HepG2 (cell line): ENCODE data around the gene CAMSAP3. TPM values are rescaled to one million over a fixed set of nuclear protein-coding genes. Genes with fewer than 3 reads are reported as not detected.

Experiments
- ATAC-seq: fragments of 200-7000 bp; cut with Tn5 transposase; 3 replicates; pipeline ENCODE4 v1.9.1; 2020; ENCODE audit warnings: mild to moderate bottlenecking, moderate library complexity
- BruUV-seq: library from RNA; stranded (reverse); fragments of 400-500 nt; replicated peaks from 2 replicates; lab custom pipeline; 2021; lab: Mats Ljungman, UMichigan
- CTCF ChIA-PET: fragments of 300-600 bp; formaldehyde crosslinking; extraction: SDS; loops from one replicate; lab custom pipeline; 2021; ENCODE audit warnings: low total read pairs, inconsistent platforms, low intra/inter-chr PET ratio; lab: Yijun Ruan, JAX
- POLR2A ChIA-PET: fragments of 350-600 bp; sonication (Branson Sonifier 250); formaldehyde crosslinking; loops from one replicate; lab custom pipeline; 2020; ENCODE audit warnings: antibody characterized with exemption, inconsistent platforms; lab: Yijun Ruan, JAX
- DNase-seq: peaks from one replicate; pipeline ENCODE4 v3.0.0-alpha.2; 2015; ENCODE audit warnings: low spot score
- FAIRE-seq: peaks from 3 replicates; lab custom pipeline; 2011; peaks lifted over from hg19 to GRCh38; lab: Jason Lieb, UNC
- H2AFZ ChIP-seq: one replicate; pipeline ENCODE4 v1.6.1; 2011; ENCODE audit warnings: low read length, inconsistent platforms
- H3K27ac ChIP-seq: fragments of 300-600 bp; 3 replicates; pipeline ENCODE4 v1.8.0; 2011; ENCODE audit warnings: mixed run types, mild to moderate bottlenecking, mixed read lengths, low read length, inconsistent platforms; ENCODE audit not compliant: insufficient read depth; ENCODE audit errors: extremely low read length
- H3K27me3 ChIP-seq, 2 experiments: fragments of 200-600 bp in 1 of 2; 2 replicates in 1 of 2; 3 replicates in 1 of 2; pipeline versions ENCODE4 v1.6.0 to v1.8.0; 2011; ENCODE audit warnings: low read length in 2 of 2, mild to moderate bottlenecking in 2 of 2, moderate library complexity in 2 of 2, inconsistent platforms in 1 of 2; ENCODE audit not compliant: insufficient read depth in 2 of 2, control insufficient read depth in 1 of 2
- H3K36me3 ChIP-seq, 2 experiments: fragments of 200-600 bp in 1 of 2; replicated peaks in 1 of 2; 2 replicates in 1 of 2; 3 replicates in 1 of 2; pipeline versions ENCODE4 v1.5.1 to v1.8.0; 2011; ENCODE audit warnings: low read length in 2 of 2, inconsistent platforms in 1 of 2; ENCODE audit not compliant: insufficient read depth in 2 of 2, control insufficient read depth in 1 of 2
- H3K4me1 ChIP-seq: 2 replicates; pipeline ENCODE4 v1.5.1; 2012; ENCODE audit warnings: low read length, inconsistent platforms; ENCODE audit not compliant: insufficient read depth
- H3K4me2 ChIP-seq: 2 replicates; pipeline ENCODE4 v1.6.0; 2011; ENCODE audit warnings: low read depth, low read length, inconsistent platforms
- H3K4me3 ChIP-seq, 3 experiments: fragments of 200-600 bp in 1 of 3; sonication (generic), shearing (Covaris generic) in 1 of 3; replicated peaks in 1 of 3; 2 replicates each; pipeline ENCODE4 v1.5.1; 2011 to 2016; ENCODE audit warnings: low read length in 3 of 3, inconsistent platforms in 2 of 3, low read depth in 2 of 3, mild to moderate bottlenecking in 2 of 3, control low read depth in 1 of 3, mixed read lengths in 1 of 3; ENCODE audit not compliant: insufficient read depth in 1 of 3
- H3K79me2 ChIP-seq: one replicate; pipeline ENCODE4 v1.6.1; 2011; ENCODE audit warnings: low read length, inconsistent platforms; ENCODE audit not compliant: insufficient read depth
- H3K9ac ChIP-seq: 2 replicates; pipeline ENCODE4 v1.6.0; 2011; ENCODE audit warnings: mild to moderate bottlenecking, low read depth, low read length, inconsistent platforms; ENCODE audit not compliant: insufficient read depth
- H3K9me3 ChIP-seq: 2 replicates; pipeline ENCODE4 v1.5.1; 2012; ENCODE audit warnings: mild to moderate bottlenecking, low read length
- H4K20me1 ChIP-seq: 2 replicates; pipeline ENCODE4 v1.6.0; 2011; ENCODE audit warnings: inconsistent platforms, mild to moderate bottlenecking, low read length, moderate library complexity; ENCODE audit not compliant: insufficient read depth
- ATF7 ChIP-seq, 2 experiments: fragments of 450-650 bp in 1 of 2; sonication (generic) in 1 of 2; formaldehyde crosslinking in 1 of 2; IDR thresholded peaks; 2 replicates each; pipeline versions ENCODE4 v1.4.0 to v1.6.1; 2016 to 2020; ENCODE audit warnings: antibody characterized with exemption in 1 of 2, mild to moderate bottlenecking in 1 of 2, missing genetic modification reagents in 1 of 2
- FOXA3 ChIP-seq: IDR thresholded peaks from 2 replicates; pipeline ENCODE4 v1.6.1; 2016; ENCODE audit warnings: missing genetic modification reagents, missing compliant biosample characterization
- GATAD1 ChIP-seq: IDR thresholded peaks from 2 replicates; pipeline ENCODE4 v1.6.1; 2016; ENCODE audit warnings: missing genetic modification reagents, missing compliant biosample characterization
- SATB2 ChIP-seq: sonication (generic); formaldehyde crosslinking; IDR thresholded peaks from 2 replicates; pipeline ENCODE4 v1.5.0; 2020; ENCODE audit warnings: missing genetic modification reagents
- TBX3 ChIP-seq: fragments of 450-650 bp; IDR thresholded peaks from 2 replicates; pipeline ENCODE4 v1.6.1; 2017; ENCODE audit warnings: antibody characterized with exemption, mild to moderate bottlenecking, inconsistent platforms, borderline replicate concordance
- XBP1 ChIP-seq: sonication (generic); formaldehyde crosslinking; IDR thresholded peaks from 2 replicates; pipeline ENCODE4 v1.5.0; 2020; ENCODE audit warnings: missing genetic modification reagents
- ZNF547 ChIP-seq: sonication (generic); formaldehyde crosslinking; IDR thresholded peaks from 2 replicates; pipeline ENCODE4 v1.5.1; 2020; ENCODE audit warnings: mild to moderate bottlenecking, missing genetic modification reagents
- ZSCAN22 ChIP-seq: sonication (generic); formaldehyde crosslinking; IDR thresholded peaks from 2 replicates; pipeline ENCODE4 v1.4.0; 2020; ENCODE audit warnings: mild to moderate bottlenecking, missing genetic modification reagents
- WGBS: methylation state at CpG from one replicate; pipeline ENCODE4 v1.1.6; 2017; ENCODE audit warnings: low lambda C conversion rate; 5-methylcytosine and 5-hydroxymethylcytosine counted together
- in situ Hi-C: cut with HindIII; loops from 2 replicates; pipeline ENCODE4 v1.10.0; 2017; ENCODE audit warnings: low pct_unique_long_range_greater_than_20kb; ENCODE audit not compliant: extremely low pct_ligation_motif_present
- intact Hi-C: fragments of 100-400 bp; cut with micrococcal nuclease; formaldehyde crosslinking; loops from one replicate; pipeline ENCODE4 v1.10.0; 2022; ENCODE audit not compliant: unreplicated experiment
- polyA plus RNA-seq, 8 experiments: library from polyadenylated mRNA; depleted of rRNA in 3 of 8; stranded (reverse) in 7 of 8; unstranded in 1 of 8; fragments of >200 nt; fragmentation: Illumina TruSeq in 4 of 8; extraction: Trizol in 4 of 8; gene quantifications; 2 replicates each; pipeline versions ENCODE4 v1.2.1 to v1.2.3, GENCODE V29; 2011 to 2016; ENCODE audit warnings: low read depth in 4 of 8, missing spikeins in 1 of 8, mixed read lengths in 1 of 8; ENCODE audit not compliant: insufficient read depth in 1 of 8
- total RNA-seq, 5 experiments: library from RNA; depleted of rRNA; stranded (reverse); fragments of >200 nt; fragmentation: Illumina TruSeq; extraction: Trizol; gene quantifications; 2 replicates each; pipeline ENCODE4 v1.2.3, GENCODE V29; 2016; ENCODE audit warnings: low read depth in 1 of 5
- TF ChIP-seq, protein P1 (sequence below): sonication (generic); formaldehyde crosslinking; IDR thresholded peaks from 2 replicates; pipeline ENCODE4 v1.4.0; 2020; ENCODE audit warnings: missing genetic modification reagents
- TF ChIP-seq, protein P2 (sequence below): sonication (generic); formaldehyde crosslinking; IDR thresholded peaks from 2 replicates; pipeline ENCODE4 v1.4.0; 2020; ENCODE audit warnings: missing genetic modification reagents
- TF ChIP-seq, protein P3 (sequence below): sonication (generic); formaldehyde crosslinking; IDR thresholded peaks from 2 replicates; pipeline ENCODE4 v1.4.0; 2020; ENCODE audit warnings: missing genetic modification reagents
- TF ChIP-seq, protein P4 (sequence below): sonication (generic); formaldehyde crosslinking; conservative IDR thresholded peaks from 2 replicates; pipeline ENCODE4 v1.4.0; 2020; ENCODE audit warnings: missing genetic modification reagents

Gene CAMSAP3
- total and polyA plus RNA-seq, 2 of the 13 experiments (the other 11 are each of a cell fraction or from before 2014, with no cell fraction given): 10.8 to 11.8 TPM

DNA sequence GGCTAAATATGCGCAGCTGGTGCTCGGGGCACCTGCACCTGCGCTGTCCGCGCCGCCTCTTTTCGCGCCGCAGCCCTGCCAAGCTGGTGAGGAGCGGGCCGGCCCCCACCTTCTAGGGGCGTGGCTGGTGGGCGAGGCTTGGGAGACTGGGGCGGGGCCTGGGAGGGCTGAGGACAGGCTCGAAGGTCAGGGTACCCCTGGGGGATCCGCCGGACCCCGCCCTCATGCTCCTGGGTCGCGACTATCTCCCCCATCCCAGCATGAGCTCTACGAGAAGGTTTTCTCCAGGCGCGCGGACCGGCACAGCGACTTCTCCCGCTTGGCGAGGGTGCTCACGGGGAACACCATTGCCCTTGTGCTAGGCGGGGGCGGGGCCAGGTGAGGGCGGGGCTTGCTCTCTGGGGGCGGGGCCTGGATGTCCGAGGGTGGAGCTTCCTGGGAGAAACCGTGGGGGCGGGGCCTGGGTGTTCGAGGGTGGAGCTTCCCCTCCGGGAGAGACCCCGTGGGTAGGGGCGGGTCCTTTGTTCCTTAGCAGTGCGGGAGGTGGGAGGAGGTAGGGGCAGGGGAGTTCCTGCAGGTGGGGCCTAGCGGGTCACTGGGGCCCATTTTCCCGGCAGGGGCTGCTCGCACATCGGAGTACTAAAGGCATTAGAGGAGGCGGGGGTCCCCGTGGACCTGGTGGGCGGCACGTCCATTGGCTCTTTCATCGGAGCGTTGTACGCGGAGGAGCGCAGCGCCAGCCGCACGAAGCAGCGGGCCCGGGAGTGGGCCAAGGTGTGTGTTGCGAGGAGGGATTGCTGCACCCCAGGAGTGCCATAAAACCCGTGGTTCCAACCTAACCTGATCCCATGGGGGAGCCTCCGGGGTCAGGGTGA is 40.4 kb upstream of the CAMSAP3 start:
- H3K36me3 ChIP-seq: peaks cover 1 to 4% of the 10 kb centered on the region in 2 experiments; a peak in 3 of 5 replicates
- TF ChIP-seq, protein P1, sequence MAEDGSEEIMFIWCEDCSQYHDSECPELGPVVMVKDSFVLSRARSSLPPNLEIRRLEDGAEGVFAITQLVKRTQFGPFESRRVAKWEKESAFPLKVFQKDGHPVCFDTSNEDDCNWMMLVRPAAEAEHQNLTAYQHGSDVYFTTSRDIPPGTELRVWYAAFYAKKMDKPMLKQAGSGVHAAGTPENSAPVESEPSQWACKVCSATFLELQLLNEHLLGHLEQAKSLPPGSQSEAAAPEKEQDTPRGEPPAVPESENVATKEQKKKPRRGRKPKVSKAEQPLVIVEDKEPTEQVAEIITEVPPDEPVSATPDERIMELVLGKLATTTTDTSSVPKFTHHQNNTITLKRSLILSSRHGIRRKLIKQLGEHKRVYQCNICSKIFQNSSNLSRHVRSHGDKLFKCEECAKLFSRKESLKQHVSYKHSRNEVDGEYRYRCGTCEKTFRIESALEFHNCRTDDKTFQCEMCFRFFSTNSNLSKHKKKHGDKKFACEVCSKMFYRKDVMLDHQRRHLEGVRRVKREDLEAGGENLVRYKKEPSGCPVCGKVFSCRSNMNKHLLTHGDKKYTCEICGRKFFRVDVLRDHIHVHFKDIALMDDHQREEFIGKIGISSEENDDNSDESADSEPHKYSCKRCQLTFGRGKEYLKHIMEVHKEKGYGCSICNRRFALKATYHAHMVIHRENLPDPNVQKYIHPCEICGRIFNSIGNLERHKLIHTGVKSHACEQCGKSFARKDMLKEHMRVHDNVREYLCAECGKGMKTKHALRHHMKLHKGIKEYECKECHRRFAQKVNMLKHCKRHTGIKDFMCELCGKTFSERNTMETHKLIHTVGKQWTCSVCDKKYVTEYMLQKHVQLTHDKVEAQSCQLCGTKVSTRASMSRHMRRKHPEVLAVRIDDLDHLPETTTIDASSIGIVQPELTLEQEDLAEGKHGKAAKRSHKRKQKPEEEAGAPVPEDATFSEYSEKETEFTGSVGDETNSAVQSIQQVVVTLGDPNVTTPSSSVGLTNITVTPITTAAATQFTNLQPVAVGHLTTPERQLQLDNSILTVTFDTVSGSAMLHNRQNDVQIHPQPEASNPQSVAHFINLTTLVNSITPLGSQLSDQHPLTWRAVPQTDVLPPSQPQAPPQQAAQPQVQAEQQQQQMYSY (CRISPR knock-in tag): no peak
- no peak for TF ChIP-seq TBX3
- TF ChIP-seq, protein P2, sequence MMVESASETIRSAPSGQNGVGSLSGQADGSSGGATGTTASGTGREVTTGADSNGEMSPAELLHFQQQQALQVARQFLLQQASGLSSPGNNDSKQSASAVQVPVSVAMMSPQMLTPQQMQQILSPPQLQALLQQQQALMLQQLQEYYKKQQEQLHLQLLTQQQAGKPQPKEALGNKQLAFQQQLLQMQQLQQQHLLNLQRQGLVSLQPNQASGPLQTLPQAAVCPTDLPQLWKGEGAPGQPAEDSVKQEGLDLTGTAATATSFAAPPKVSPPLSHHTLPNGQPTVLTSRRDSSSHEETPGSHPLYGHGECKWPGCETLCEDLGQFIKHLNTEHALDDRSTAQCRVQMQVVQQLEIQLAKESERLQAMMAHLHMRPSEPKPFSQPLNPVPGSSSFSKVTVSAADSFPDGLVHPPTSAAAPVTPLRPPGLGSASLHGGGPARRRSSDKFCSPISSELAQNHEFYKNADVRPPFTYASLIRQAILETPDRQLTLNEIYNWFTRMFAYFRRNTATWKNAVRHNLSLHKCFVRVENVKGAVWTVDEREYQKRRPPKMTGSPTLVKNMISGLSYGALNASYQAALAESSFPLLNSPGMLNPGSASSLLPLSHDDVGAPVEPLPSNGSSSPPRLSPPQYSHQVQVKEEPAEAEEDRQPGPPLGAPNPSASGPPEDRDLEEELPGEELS (CRISPR knock-in tag): no peak
- TF ChIP-seq XBP1 (CRISPR knock-in tag): no peak
- TF ChIP-seq ZSCAN22 (CRISPR knock-in tag): no peak
- TF ChIP-seq ZNF547 (CRISPR knock-in tag): no peak
- no peak for TF ChIP-seq SATB2 (CRISPR knock-in tag)
- no peak for TF ChIP-seq FOXA3 (CRISPR knock-in tag)
- TF ChIP-seq ATF7 (IDR thresholded peaks at IDR 0.05): no peak
- TF ChIP-seq ATF7 (CRISPR knock-in tag; IDR thresholded peaks at IDR 0.05): no peak
- TF ChIP-seq, protein P3, sequence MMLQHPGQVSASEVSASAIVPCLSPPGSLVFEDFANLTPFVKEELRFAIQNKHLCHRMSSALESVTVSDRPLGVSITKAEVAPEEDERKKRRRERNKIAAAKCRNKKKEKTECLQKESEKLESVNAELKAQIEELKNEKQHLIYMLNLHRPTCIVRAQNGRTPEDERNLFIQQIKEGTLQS (CRISPR knock-in tag): no peak
- TF ChIP-seq, protein P4, sequence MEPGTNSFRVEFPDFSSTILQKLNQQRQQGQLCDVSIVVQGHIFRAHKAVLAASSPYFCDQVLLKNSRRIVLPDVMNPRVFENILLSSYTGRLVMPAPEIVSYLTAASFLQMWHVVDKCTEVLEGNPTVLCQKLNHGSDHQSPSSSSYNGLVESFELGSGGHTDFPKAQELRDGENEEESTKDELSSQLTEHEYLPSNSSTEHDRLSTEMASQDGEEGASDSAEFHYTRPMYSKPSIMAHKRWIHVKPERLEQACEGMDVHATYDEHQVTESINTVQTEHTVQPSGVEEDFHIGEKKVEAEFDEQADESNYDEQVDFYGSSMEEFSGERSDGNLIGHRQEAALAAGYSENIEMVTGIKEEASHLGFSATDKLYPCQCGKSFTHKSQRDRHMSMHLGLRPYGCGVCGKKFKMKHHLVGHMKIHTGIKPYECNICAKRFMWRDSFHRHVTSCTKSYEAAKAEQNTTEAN: no peak
- TF ChIP-seq GATAD1 (CRISPR knock-in tag): no peak
- H2AFZ ChIP-seq: no peak overlapping the region
- ATAC-seq (no peak), FAIRE-seq (no peak), DNase-seq (no peak)
- no peaks in the 10 kb centered on the region for H3K79me2 ChIP-seq
- H3K27me3 ChIP-seq: no peaks in the 10 kb centered on the region
- no peak overlapping the region for H3K9ac ChIP-seq
- intact Hi-C loops (no loop called here), in situ Hi-C loops (no loop called here)
- no peaks in the 10 kb centered on the region for H4K20me1 ChIP-seq
- WGBS: 86% methylated on average over 35 of the region's 62 CpGs
- BruUV-seq: no TSS peak
- H3K4me3 ChIP-seq: no peak overlapping the region
- no peaks in the 10 kb centered on the region for H3K4me1 ChIP-seq
- POLR2A ChIA-PET: no interaction called here
- no peak overlapping the region for H3K27ac ChIP-seq
- CTCF ChIA-PET: no interaction called here
- no peaks in the 10 kb centered on the region for H3K9me3 ChIP-seq
- H3K4me2 ChIP-seq: no peak overlapping the region
